ENCODE data around the gene PLPPR2.

DNA sequence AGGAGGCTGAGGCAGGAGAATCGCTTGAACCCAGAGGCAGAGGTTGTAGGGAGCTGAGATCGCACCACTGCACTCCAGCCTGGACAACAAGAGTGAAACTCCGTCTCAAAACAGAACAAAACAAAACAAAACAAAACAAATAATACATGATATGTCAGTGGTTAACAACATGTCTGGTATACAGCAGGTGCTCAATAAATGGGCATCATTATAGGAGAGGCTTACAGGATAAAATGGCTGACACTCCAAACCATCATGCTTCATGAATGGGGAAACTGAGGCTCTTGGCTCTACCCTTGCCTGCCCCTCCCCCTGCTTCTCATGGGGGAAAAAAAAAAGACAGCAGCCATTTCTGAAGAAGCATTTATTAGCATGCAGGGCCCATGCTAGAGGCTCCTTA lies 12.8 kb upstream of the PLPPR2 start:
- TF ChIP-seq POLR2A (IDR thresholded peaks at IDR 0.05; ENCODE audit: extremely low read depth, insufficient read length), result no peak
- TF ChIP-seq, protein P1, sequence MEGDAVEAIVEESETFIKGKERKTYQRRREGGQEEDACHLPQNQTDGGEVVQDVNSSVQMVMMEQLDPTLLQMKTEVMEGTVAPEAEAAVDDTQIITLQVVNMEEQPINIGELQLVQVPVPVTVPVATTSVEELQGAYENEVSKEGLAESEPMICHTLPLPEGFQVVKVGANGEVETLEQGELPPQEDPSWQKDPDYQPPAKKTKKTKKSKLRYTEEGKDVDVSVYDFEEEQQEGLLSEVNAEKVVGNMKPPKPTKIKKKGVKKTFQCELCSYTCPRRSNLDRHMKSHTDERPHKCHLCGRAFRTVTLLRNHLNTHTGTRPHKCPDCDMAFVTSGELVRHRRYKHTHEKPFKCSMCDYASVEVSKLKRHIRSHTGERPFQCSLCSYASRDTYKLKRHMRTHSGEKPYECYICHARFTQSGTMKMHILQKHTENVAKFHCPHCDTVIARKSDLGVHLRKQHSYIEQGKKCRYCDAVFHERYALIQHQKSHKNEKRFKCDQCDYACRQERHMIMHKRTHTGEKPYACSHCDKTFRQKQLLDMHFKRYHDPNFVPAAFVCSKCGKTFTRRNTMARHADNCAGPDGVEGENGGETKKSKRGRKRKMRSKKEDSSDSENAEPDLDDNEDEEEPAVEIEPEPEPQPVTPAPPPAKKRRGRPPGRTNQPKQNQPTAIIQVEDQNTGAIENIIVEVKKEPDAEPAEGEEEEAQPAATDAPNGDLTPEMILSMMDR (IDR thresholded peaks at IDR 0.05; ENCODE audit: low read depth, low read length), result no peak
- TF ChIP-seq, protein P2, sequence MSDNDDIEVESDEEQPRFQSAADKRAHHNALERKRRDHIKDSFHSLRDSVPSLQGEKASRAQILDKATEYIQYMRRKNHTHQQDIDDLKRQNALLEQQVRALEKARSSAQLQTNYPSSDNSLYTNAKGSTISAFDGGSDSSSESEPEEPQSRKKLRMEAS (IDR thresholded peaks at IDR 0.05; ENCODE audit: low read depth, low read length), result no peak
